ENCODE data around the gene TMEFF2. TPM values are rescaled to one million over a fixed set of nuclear protein-coding genes. Genes with fewer than 3 reads are reported as not detected.

TMEFF2 gene
- total RNA-seq, 1 donor from 2014 or later = not detected

- no peak for DNase-seq (ENCODE audit: low spot score)
Measured at GRCh38 chr2:191952515-191953270, 242.0 kb downstream of the TMEFF2 start.

DNA sequence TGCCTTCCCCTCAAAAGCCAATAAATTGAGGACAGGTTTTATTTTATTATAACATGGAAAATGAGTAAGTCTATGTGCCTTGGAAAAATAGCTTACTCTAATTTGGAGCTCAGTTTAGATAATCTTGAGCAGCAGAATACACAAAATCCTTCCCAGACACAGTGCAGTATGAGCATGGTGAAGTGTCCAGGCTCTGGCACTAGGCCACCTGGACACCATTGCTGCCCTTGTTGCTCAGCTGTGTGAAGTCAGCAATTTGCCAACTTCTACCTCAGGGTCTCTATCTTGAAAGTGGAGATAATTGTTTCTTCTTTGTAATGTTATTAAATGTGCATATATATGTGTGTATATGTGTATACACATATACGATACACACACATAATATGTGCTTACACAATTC, 242.9 kb downstream of the TMEFF2 start:
- no peak for ATAC-seq
- DNase-seq (ENCODE audit: low spot score) = no peak
- intact Hi-C loops (cut with DNase I) = no loop called here

More at GRCh38 chr2:191952515-191953270, 242.0 kb downstream of the TMEFF2 start:
- intact Hi-C loops (cut with DNase I) = no loop called here
- ATAC-seq = no peak

DNA sequence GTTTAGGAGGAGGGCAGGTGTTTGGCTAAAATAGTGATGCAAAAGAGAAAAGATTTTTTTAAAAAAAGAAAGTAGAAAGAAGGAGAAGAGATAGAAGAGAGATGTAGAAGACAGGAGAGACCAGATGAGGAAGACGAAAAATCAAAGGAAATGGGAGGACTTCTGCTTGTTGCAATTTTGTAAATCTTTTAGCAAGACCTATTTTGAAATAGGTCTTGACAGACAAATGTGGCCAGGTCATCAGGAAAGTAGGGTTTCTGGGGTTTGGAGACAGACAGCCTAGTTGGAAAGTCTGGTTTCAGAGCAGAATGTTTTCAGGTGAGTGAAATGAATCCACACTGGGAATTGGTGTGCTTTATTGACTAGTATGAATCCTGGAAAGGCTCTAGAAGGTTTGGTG, 243.4 kb downstream of the TMEFF2 start:
- intact Hi-C loops (cut with DNase I) = no loop called here
- DNase-seq (ENCODE audit: low spot score) (no peak), ATAC-seq (no peak)

DNA sequence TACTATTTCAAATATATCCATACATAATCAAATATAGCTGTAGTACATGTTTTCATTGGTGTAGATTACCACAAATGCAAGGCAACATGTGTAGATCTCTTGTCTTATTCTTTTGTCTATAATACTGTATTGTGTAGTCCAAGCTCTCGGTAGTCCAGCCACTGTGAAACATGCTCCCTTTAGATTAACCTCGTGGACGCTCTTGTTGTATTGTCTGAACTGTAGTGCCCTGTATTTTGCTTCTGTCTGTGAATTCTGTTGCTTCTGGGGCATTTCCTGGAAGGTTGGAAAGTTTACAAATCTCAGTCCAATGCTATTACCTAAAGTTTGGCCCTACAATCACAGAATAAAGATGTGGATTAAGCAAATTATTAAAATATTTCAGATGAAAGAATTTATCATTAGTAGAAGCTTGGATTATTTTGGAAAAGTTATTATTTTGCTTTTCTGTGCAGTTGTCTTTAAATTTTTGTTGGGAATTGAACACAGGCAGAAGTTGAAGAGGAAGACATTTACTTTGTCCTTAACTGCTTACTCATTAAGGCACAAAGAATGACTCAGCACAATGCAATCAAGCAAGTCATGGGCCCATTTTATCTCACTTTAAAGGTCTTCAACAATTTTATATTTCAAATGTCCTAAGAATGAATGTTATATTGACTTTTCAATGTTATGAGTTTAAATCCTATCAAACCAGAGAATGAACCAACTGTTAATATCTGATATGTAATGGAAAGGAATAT, 244.4 kb downstream of the TMEFF2 start:
- no peak for DNase-seq (ENCODE audit: low spot score)
- intact Hi-C loops (cut with DNase I) = no loop called here
- no peak for ATAC-seq

DNA sequence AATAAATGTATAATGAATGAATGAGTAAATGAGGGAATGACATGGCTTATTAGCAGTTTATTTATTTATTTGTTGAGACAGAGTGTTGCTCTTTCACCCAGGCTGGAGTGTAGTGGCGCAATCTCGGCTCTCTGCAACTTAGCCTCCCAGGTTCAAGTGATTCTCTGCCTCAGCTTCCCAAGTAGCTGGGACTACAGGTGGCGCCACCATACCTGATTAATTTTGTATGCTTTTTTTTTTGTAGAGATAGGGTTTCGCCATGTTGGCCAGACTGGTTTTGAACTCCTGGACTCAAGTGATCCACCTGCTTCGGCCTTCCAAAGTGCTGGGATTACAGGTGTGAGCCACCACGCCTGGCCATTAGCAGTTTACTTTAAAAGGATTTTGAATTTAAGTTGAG, 247.5 kb downstream of the TMEFF2 start:
- DNase-seq (ENCODE audit: low spot score) (no peak), ATAC-seq (no peak)
- intact Hi-C loops (cut with DNase I) = no loop called here

DNA sequence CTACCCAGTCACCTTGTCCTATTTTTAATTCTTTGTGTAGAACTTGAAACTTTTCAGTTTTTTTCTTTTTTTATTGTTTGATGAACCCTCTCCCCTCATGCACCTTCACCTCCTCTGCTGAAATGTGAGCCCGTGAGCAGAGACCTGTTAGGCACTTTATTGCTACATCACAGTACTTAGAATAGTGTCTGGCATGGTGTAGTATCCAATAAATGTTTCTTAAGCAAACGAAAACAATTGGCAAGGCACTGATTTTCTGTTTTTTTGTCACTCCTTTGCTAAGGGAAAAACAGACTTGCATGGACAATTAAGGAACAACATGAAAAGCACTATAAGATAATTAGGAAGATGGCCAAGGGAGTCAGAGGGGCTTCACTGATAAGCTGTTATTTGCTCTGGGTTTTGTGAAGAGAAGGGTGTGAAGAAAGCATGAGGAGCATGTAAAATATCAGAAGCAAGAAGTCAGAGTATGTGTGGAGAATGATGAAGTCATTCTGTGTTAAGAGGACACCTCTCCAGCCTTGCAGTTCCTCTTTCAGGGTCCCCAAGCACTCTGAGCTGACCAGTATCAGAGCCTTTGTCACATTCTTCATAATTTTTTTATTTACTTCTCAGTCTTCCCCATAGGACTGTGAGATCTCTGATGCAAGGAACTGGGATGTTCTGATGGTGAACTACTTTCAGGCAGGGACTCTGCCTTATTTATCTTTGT, 248.1 kb downstream of the TMEFF2 start:
- intact Hi-C loops (cut with DNase I) = no loop called here
- no peak for ATAC-seq
- DNase-seq (ENCODE audit: low spot score) = no peak

DNA sequence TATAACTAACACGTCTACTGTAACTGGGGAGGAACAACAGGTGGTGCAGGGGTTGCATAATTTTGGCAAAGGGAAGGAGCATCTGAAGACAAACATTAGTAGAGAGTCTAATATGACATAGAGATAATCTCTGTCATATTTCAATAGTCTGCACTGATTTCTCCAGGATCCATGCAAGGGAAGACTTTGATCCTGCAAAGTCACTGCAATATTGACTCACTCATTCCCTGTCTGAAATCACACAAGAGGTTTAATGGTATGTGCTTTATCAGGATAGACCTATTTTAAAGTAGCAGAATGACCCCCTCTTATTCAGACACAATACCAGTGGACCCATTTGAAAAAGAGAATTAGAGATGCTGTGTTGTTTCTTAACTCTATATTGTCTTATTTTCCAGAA, 249.1 kb downstream of the TMEFF2 start:
- intact Hi-C loops (cut with DNase I) = no loop called here
- DNase-seq (ENCODE audit: low spot score) (no peak), ATAC-seq (no peak)

GRCh38 chr2:191942739-191943103, 252.0 kb downstream of the TMEFF2 start:
- ATAC-seq (no peak), DNase-seq (ENCODE audit: low spot score) (no peak)
- intact Hi-C loops (cut with DNase I) = no loop called here

- ATAC-seq (no peak), DNase-seq (ENCODE audit: low spot score) (no peak)
- intact Hi-C loops (cut with DNase I) = no loop called here
Measured at GRCh38 chr2:191942090-191942738, 252.5 kb downstream of the TMEFF2 start.

GRCh38 chr2:191941376-191941929, 253.3 kb downstream of the TMEFF2 start:
- DNase-seq (ENCODE audit: low spot score) = no peak
- ATAC-seq = no peak
- intact Hi-C loops (cut with DNase I) = no loop called here

DNA sequence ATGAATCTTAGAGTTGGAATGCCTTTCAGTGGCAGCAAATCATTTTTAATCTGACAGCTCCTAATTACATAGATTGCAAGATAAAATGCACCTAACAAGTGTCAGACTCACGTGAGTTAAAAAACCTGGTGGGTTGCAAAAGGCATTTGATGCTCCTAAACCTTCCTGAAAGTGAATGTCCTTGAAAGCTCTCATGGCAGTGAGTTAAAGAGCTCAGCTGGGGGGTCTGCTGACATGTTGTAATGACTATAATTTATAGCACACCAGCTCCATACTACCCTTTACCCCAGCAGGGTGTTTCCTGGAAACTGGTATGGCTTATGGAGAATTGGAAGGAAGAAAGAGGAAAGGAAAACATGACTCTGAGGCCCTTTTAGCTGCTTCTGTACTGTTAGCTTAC, 256.0 kb downstream of the TMEFF2 start:
- ATAC-seq (no peak), DNase-seq (ENCODE audit: low spot score) (no peak)
- intact Hi-C loops (cut with DNase I) = no loop called here

GRCh38 chr2:191936882-191937405, 257.8 kb downstream of the TMEFF2 start:
- ATAC-seq (no peak), DNase-seq (ENCODE audit: low spot score) (no peak)
- intact Hi-C loops (cut with DNase I) = no loop called here

DNA sequence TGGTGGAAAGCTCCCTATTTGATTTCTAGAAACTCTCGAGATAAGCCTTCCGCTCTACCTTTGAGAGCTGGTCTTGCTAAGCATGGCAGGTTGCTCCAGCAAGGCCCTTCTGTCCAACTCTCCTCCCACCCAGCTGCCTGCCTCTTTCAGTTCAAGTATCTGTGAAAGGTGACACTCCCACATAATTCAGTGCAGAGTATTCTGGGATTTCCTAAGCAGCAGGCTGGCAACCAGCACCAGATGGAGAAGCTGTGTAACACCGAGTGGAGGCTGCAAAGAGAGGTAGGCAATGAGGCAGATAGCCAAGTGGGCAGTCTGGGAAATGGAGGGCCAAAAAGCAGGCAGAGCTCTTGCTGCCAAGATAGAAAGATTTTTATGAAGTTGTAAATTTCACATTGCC, 259.5 kb downstream of the TMEFF2 start:
- ATAC-seq (no peak), DNase-seq (ENCODE audit: low spot score) (no peak)
- intact Hi-C loops (cut with DNase I) = no loop called here

DNA sequence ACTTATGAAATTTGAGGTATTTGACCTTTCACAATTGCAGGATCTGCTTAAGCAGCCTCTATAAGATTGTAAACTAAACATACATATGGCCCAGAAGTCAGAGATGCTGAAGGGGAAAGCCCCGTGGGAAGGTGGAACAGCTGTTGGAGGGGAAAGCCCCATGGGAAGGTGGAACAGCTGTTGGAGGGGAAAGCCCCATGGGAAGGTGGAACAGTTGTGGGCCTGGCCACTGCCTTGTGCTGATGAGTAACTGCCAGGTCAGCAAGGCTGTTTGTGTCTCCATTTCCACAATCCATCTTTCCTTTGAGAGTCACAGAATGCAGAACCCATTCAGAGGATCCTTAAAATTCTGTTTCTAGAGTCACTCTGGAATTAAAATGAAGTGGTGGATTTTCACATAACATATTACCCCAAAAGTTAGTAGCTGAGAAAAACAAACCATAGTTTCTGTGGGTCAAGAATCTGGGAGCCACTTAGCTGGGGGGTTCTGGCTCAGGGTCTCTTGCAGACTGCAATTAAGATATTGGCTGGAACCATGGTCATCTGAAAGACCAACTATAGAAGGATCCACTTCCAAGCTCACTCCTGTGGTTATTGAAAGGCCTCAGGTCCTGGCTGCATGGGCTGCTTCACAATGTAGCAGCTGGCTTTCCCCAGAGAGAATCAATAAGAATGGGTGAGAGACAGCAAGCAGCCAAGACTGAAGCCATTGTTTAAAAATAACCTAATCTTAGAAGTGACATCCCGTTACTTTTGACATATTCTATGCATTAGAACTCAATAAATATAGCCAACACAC, 261.2 kb downstream of the TMEFF2 start:
- intact Hi-C loops (cut with DNase I) = no loop called here
- DNase-seq (ENCODE audit: low spot score) (no peak), ATAC-seq (no peak)

- DNase-seq (ENCODE audit: low spot score) (no peak), ATAC-seq (no peak)
- intact Hi-C loops (cut with DNase I) = no loop called here
Measured at GRCh38 chr2:191932286-191932685, 262.4 kb downstream of the TMEFF2 start.

GRCh38 chr2:191931329-191931728, 263.4 kb downstream of the TMEFF2 start:
- ATAC-seq (no peak), DNase-seq (ENCODE audit: low spot score) (no peak)
- intact Hi-C loops (cut with DNase I) = no loop called here

DNA sequence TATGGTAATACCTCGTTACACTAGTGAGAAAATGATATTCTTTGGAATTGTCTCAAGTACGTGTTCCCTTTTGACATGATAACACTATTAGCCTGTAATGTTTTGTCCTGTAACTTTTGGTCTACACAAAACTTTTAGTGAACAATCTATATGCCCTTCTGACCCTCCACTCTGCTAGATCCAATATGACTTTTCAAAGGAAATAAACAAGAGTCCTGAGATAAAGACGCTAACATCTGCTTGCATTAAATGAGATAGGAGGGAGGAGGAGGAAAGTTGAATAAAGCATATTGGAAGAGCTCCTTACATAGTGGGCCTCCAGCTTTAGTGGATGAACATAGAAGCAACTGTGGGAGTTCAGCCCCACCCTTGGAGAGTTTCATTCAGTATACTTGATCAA, 264.5 kb downstream of the TMEFF2 start:
- ATAC-seq (no peak), DNase-seq (ENCODE audit: low spot score) (no peak)
- intact Hi-C loops (cut with DNase I) = no loop called here

GRCh38 chr2:191929288-191929687, 265.4 kb downstream of the TMEFF2 start:
- DNase-seq (ENCODE audit: low spot score) (no peak), ATAC-seq (no peak)
- intact Hi-C loops (cut with DNase I) = no loop called here

All from sciatic nerve (tissue), 2 donors.